NCI-H1105 (cell line): ENCODE data around the gene RIBC2.
A peak's percentile ranks its signal among the peaks of the same experiment; 100 is the strongest.
"Not testable (repeated sequence)": the region's sequence is repeated elsewhere in the genome, so short reads cannot be mapped to it uniquely, and the experiment has no call there.

Source experiments
- DNase-seq: peaks from one replicate; lab custom pipeline; 2025; lab: John Stamatoyannopoulos, UW

Gene RIBC2, protein sequence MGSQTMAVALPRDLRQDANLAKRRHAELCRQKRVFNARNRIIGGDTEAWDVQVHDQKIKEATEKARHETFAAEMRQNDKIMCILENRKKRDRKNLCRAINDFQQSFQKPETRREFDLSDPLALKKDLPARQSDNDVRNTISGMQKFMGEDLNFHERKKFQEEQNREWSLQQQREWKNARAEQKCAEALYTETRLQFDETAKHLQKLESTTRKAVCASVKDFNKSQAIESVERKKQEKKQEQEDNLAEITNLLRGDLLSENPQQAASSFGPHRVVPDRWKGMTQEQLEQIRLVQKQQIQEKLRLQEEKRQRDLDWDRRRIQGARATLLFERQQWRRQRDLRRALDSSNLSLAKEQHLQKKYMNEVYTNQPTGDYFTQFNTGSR

DNA sequence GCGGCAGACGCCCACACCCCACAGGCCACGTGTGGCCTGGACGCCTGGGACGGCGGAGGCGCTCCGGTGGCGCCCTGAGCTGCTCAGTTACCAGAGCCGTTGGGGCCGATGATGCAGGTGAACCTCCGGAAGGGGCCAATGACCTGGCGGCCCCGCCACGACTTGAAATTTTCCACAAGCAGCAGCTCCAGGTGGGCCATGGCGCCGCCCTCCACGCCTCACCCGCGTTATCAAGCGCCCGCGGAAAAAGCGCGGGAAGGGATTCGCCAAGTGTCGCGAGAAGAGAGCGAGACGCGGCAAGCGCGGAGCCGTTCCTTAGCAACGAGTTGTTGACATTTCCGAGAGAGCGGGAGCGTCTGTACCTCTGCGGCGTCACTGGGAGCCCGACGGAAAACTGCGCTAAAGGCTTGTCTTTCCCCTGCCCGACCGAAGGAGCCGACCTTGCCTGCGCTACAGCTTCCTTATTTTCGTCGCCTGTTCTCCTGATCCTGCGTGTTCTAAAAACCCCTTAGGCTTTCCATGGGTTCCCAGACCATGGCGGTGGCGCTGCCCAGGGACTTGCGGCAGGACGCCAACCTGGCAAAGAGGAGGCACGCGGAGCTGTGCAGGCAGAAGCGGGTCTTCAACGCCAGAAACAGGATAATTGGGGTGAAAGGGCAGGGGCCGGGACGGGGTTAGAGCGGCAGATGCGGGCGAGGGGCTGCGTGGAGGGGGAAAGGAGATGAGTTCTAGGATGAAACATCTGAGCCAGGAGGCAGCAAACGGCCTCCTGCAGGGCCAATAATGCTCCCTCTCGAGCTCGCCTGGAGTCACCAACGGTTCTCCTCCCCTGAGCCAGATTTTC is at the start of gene RIBC2, which contains the start of gene SMC1B:
RIBC2 (plus strand) TSS at position 326 of the 844 bp plus-strand sequence; CDS start at position 520, 194 bp downstream.
SMC1B (minus strand) TSS at position 232 of the 844 bp plus-strand sequence; CDS start at position 200, 32 bp downstream.
- DNase-seq = peak; percentile 78

DNA sequence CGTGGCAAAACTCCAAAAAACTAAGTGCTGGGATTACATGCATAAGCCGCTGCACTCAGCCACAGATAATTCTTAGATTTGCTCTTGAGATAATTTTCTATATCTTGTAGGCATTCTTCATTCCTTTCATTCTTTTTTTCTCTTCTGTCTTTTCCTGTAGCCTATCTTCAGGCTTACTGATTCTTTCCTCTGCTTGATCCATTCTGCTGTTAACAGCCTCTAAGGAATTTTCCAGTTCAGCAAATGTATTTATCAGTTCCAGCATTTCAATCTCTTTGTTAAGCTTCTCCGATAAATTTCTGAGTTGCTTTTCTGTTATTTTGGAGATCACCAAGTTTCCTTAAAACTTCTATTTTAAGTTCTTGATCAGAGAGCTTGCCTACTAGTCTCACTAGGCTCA is 46.8 kb upstream of the RIBC2 start:
- DNase-seq = no peak

DNA sequence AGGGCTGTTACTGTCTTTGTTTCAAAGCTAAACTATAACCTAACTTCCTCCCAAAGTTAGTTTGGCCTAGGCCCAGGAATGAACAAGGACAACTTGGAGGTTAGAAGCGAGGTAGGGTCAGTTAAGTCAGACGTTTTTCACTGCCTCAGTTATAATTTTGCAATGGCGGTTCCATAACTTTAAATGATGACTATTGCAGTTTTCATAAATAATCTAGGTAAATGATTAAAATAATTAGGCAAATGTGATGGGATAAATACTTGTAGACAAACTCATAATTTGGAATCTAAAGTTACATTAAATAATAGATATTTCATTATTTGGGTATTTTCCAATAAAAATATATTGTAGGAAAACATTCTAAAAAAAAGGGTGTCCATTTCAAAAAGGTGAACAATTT is 39.9 kb upstream of the RIBC2 start:
- not testable (repeated sequence) for DNase-seq

DNA sequence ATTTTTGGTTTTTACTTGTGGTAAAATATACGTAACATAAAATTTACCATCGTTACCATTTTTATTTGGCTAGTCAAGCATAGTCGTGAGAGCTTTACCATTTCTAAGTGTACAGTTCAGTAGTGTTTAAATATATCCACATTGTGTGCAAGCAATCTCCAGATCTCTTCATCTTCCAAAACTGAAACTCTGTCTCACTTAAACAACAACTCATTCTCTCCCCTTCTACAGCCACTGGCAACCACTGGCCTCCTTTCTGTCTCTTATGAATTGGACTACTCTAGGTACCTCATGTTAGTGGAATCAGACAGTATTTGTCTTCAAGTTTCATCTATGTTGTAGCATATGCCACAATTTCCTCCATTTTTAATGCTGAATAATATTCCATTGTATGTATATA is 37.5 kb upstream of the RIBC2 start:
- DNase-seq = no peak

DNA sequence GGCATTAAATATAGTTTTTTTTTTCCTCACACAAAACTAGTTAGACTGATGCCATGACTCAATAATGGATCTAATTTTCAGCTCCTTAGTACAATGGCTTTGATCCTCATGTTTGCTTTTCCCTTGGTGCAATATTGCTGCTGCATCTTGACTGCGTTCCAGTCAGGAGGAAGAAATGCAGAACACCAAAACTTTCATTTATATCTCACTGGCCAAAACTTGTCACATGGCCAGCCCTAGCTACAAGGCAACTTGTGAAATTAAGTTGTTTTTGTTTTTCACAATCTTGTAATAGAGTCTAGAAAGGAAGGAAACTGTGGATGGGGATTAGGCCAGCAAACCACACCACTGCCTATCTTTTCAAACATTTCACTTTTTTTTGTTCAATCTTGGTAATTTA is 36.8 kb upstream of the RIBC2 start:
- DNase-seq = no peak

DNA sequence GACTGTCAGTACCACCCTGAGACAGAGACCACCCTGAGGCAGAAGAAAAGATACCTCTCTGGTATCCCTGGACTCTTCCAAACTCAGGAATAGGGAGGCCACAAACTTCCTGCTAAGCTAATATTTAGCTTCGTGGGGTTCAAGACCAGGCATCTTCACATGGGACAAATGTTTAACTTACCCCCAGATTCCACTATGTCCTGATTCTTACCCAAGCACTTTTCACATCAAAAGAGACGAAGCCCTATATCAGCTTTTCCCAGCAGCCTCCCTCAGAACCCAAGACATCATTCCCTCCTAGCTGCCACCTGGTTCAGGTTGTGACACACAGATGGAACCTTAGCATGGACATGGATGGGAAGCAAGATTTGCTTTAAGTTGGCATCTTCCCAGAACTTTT is 32.1 kb upstream of the RIBC2 start:
- no peak for DNase-seq

DNA sequence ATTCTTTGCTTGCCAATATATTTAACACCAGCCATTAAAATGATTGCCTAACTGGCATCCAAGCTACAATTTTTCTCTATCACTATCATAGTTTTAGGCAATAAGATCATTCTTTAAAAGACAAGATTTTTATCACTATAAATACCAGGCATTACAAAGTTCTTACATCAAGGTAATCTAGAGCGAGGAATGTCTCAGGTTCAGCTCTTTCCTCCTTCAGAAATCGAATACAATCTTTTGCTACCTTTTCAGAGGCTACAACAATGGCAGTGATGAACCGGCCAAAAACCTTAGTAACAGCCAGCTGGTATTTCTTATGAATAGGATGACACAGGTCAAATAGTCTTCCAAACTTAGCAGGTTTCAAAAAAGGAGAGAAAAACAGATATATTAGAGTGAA is 23.9 kb upstream of the RIBC2 start:
- DNase-seq = no peak

DNA sequence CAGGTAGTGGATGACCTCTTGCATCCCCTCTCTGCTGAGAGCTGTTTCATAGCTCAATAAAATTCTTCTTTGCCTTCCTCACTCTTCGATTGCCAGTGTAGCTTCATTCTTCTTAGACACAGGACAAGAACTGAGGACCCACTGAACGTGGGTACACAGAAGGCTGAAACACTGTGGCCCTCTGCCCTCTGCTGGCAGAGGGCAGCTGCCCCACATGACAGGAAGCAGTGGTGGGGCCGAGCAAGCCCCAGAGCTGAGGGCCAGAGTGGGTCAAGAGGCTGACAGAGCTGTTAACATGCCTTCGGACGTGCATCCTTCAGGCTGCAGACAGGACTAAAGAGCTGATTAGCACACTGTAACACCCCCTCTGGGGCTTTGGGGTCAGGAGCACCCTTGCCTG is 15.7 kb upstream of the RIBC2 start:
- no peak for DNase-seq

DNA sequence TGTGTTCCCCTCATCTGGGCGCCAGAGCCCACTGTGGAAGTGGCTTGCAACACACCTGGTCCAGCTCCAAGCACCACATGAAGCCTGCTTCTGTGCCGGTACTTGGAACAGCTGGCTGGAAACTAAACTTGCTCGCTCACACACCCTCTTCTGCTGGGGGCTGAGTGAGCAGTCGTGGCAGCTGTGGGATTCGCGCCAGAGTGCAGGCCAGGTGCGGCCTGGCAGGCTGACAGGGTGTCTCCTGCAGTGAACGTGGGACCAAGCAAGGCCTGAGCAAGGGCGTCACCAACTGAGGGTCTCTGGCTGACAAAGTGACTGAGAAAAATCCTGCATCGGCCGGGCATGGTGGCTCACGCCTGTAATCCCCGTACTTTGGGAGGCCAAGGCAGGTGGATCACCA is 15.3 kb upstream of the RIBC2 start:
- DNase-seq = no peak

DNA sequence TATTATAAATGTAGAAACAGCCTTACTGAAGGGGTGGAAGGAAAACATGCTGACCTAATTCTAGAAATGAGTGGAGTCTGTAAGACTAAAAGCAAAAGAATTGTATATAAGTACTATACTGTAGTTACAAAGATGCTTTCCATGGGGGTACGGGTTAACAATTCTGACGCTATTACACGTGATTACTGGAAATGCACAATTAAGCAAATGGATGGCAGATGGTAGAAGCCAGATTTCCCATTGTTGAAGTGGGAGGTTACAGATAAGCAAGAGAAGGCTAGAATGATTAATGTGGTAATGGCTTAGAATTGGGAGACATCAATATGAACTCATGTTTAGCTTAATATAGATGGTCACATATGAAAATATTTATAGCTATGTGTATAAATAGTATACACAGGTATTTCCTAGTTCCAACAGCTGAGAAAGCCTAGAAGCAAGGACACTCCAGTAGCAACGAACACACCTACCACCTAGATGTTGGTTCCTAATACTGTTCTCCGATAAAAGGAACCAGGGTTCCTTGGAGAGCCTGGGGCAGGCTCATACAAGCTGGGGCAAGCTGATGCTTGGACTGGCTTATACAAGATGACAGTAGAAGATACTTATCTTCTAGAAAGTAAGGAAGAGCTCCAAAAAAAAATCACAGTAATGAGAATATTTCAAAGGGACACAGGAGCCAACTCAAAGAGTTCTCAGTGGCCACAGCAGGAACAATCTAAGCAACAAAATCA is 13.6 kb upstream of the RIBC2 start:
- DNase-seq = peak; percentile 1

DNA sequence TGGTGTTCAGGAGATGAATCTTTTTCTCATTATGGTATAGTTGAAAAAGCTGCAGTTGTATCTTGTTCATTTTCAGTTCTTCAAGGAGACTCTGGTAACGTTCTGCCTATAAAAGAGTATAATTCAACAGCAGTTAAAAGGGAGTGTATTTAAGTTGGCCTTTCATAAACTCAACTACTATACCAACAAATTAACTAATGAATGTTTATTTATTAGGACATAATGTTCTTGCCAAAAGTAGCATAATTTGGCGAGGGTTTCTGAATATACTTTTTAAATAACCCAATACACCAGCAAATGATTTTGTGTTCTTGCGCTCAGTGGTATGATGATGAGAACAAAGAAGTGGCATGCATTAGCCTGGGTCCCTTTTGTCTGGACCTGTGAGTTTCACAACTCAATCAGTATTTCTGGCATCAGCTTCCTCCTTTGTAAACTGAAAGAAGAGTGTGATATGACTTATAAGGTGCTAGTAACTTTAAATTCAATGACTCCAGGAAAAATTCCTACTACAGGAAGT is 11.0 kb upstream of the RIBC2 start:
- DNase-seq = no peak

DNA sequence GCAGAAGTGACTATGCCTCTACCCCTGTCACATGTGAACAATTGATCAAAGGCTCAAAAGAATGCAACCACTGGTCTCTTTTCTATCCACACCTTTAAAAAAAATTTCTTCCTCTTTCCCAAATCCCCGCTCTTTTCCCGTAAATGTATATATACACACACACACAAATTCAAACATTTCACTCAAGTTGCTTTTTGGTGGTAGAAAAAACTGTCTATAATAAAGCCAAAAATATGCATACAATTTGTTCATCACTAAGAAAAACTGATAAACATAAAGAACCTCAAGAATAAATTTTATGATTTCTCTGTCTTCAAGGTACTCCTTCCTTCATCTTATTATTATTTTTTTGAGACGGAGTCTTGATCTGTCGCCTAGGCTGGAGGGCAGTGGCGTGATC is 5.7 kb upstream of the RIBC2 start:
- no peak for DNase-seq

DNA sequence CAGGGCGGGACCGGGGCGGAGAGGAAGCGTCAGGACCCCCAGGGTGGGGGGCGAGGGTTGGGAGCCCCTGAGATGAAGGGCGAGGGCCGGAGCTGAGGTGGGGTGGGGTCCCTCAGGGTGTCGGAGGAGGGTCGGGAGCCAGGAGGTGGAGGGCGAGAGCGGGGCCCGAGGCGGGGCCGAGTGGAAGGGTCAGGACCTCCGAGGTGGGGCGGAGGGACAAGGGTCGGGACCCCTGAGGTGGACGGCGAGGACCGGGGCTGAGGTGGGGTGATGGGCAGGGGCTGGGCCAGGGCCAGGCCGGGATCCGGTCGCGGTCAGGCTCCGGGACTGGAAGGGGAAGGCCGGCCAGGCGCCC is 503 bp upstream of the RIBC2 start:
- DNase-seq = no peak

DNA sequence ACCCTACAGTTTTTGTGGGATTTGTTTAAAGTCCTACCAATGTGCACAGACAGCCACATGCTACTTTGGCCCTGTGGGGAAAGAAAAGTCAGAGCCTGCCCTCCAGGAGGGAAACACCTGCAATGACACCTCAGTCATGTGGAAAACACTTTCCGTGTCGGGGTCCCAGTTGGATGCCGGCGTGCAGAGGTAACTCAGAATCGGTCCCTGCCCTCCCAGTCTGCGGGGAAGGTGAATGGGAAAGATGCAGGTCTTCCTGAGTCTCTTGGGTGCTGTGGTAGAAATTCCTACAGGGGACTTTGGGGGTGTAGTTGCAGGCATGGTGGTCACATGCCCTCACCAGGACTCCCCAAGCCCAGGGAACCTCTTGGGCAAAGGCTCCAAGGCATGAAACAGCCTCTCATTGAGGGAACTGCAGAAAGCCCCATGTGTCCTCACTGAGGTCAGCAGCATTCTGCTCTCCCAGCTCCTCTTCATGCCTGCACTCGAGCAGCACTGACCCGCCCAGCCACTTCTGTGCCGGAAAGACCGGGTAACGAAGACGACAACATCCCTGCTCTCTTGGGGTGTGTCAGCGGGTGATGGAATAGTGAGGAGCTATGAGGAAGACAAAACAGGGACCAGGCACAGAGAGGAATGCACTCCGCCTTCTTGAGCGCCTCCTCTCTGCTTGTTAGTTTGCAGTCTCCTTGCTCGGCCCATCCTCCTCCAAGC is 4.7 kb downstream of the RIBC2 start:
- no peak for DNase-seq

DNA sequence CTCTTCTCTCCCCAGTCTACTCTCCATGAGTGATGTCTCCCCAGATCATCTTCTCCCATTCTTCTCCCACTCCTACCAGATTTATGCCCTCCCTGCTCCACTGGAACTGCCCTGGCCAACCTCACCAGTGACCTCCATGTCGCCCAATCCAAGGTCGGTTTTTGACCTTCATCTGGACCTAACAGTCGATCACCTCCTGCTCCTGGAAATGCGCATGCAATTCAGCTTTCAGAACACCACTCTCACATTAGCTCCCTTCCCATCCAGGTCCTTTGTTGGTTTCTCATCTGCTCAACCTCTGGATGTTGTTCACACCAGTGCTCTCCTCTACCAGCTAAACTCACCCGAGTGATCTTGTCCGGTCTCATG is 5.3 kb downstream of the RIBC2 start:
- DNase-seq = no peak

DNA sequence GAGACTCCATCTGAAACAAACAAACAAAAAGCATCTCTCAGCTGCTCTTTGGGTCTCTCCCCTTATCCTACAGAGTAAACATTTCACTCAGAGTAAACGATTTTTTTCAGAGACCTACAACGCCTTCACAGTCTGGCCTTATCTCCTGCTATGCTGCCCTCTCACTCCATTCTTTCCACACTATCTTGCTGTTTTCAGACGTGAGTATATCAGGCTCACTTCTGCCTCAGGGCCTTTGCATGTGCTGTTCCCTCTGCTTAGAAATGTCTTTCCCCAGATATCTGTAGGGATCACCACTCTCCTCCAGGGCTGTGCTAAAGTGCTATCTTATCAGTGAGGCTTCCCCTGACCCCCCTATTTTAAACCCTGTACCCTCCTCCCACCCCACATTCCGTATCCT is 6.5 kb downstream of the RIBC2 start:
- no peak for DNase-seq

DNA sequence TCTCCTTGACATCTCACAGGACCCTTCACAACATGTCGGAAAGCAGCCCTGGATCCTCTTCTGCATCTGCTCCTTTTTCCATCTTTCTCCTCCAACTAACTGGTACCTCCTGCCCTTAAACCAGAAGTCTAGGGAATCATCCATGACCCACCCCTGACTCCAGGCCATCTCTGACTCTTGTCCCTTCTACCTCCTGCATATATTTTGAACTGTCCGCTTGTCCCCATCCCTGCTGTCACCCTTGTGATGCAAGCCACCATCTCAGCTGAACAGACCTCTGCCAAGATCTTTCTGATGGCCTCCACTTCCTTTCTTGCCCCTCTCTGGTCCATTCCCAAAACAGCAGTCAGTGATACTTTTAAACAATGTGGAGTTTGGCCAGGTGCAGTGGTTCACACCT is 7.0 kb downstream of the RIBC2 start:
- no peak for DNase-seq

DNA sequence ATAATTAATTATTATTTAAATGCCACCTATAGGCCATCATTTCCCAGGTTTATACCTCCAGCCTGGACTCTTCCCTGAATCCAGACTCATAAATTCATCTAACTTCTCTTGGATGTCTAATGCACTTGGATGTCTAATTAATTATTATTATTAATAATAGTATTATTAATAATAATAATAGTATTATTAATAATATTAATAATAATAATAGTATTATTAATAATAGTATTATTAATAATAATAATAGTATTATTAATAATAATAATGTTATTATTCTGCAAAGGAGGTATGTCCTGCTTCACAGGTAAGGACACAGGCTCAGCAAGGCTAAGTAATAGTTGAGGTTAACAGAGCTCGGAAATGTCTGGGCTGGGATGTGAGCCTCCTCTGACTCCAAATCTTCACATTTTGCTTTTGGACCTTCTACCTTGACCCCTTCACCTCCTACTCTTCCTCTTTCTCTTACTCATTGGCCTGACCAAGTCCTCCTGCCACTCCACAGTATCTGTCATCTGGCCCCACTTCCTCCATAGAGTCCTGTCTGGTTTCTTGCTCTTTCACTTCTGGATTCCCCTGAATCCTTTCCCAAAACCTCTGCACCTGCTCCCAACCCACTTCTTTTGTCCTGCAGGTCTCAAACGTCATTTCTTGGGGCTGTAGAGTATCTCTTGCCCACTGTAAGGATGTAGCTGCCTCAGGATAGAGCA is 8.0 kb downstream of the RIBC2 start:
- no peak for DNase-seq

DNA sequence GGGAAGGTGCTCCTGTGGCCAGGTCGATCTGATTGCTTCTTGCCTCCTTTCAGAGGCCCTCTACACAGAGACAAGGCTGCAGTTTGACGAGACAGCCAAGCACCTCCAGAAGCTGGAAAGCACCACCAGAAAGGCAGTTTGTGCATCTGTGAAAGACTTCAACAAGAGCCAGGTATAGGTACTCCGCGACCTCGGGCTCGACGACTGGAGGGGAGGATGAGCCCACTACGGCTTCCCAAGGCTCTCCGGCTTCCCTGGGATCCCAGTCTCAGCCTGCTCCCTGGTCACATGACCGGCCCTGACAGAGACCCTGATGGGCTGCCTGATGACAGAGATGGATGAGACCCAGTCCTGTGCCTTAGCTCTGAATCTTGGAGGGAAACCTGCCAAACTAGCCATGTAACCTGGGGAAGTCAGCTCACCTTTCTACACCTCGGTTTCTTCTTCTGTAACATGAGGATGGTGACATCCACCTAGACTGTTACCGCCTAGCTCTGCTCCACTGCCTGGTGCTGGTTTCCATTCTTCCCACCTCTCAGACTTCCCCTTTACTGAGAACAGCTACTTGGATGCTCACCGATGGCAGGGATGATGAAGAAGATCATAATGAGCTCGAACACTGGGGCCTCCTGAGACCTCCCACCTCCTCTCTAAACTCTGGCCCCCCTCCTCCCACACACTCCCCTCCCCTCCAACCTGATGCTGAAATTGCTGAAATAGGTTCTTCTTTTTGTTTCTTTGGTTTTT is 8.9 kb downstream of the RIBC2 start:
- DNase-seq = no peak

DNA sequence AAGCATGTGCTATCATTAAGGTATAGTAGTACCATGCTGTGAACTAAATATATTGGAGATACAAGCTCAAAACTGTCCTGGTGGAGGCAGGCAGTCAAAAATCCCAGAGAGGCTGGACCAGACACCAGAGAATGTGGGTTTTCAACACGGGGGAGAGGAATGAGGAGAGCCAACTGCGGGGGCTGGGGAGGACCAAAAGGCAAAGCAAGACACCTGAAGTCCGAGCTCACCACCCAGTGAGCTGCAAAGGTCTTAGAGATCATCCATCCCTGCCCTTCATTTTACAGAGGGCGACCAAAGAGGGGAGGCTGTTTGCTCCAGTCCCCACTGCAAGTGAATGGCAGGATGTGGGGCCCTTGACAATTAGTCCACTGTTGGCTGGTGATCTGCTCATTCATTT is 10.0 kb downstream of the RIBC2 start:
- no peak for DNase-seq
